Thyroid gland (tissue), 4 donors: Measurements from ENCODE around the gene PRPS1.

Source experiments
- CTCF ChIP-seq, 6 experiments: fragments of 200-600 bp in 3 of 6; fragments of 450-650 bp in 3 of 6; sonication (generic) in 3 of 6; IDR thresholded peaks; one replicate each; pipeline ENCODE4 v1.5.1; 2016 to 2019; ENCODE audit warnings: antibody characterized with exemption in 6 of 6, mild to moderate bottlenecking in 2 of 6, inconsistent platforms in 1 of 6, moderate library complexity in 1 of 6
- POLR2A ChIP-seq, 2 donors: fragments of 450-650 bp; IDR thresholded peaks; one replicate each; pipeline ENCODE4 v1.6.1; 2017; ENCODE audit warnings: antibody characterized with exemption in 2 of 2, mild to moderate bottlenecking in 2 of 2, moderate library complexity in 1 of 2

- TF ChIP-seq POLR2A (IDR thresholded peaks at IDR 0.05) (peak in 1 of 2 donors; percentile 23), CTCF (IDR thresholded peaks at IDR 0.05) (no peak)
Measured at GRCh38 chrX:107678957-107679740, 50.8 kb downstream of the PRPS1 start.
